GM19452 (cell line): ENCODE measurements around the gene ZNF343.
A peak's percentile ranks its signal among the peaks of the same experiment; 100 is the strongest.

Experiments
- ATAC-seq: cut with Tn5 transposase; IDR thresholded peaks from one replicate; pipeline ENCODE4 v1.9.1; 2021; ENCODE audit not compliant: unreplicated experiment

Gene ZNF343

DNA sequence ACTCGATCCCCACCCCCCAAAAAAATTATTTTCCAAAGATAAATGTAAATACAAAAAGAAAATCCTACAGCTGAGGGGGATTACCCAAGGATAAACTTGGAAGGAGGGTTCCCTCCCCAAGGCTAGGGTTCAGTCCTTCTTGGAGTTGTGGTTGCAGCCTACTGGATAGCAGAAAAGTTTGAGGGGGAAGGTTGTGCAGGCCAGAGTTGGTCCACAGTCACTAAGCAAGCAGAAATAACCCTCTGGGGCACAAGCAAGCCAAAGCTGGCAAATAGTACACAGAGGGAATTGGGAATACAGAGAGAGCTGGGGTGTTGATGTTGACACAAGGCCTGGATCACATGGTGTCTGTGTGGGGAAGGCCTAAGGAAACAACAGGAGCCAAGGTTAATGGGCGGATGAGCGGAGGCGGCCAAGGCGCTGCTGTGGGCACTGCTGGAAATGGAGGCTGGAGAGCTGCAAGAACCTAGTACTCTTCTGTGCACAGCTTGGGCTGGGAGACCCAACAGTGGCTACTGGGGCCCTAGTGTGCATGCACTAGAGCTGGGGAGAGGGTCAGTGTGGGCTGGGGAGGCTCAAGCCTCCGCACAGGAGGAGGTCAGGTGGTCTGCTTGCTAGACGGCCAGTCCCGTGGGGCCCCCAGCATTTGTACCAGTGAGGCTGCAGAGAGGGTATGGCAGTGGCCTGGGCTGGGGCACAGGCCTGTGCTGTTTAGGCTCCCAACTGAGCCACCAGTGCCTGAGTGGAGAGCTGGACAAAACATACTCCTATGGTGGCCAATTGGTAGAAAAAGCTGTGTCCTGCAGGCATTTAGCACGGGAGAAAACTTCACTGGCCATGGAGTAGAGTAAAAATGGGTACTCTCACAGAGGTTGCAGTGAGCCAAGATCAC lies 32.6 kb downstream of the ZNF343 start:
- ATAC-seq: no peak

DNA sequence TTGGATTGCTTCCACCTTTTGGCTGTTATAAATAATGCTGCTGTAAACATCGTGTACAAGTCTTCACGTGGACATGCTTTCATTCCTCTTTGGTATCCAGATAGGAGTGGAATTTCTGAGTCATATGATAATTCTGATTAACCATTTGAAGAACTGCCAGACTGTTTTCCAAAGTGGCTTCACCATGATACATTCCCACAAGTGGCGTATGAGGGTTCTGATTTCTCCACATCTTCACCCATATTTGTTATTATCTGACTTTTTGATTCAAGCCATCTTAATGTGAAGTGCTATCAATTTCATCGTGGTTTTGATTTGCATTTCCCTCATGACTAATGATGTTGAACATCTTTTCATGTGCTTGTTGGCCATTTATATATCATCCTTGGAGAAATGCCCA lies 35.2 kb downstream of the ZNF343 start:
- no peak for ATAC-seq

GRCh38 chr20:2470423-2471193 lies 38.1 kb downstream of the ZNF343 start, which contains the start of gene SNRPB:
Gene SNRPB (minus strand): TSS chr20:2470789. CDS start chr20:2470690, 99 bp downstream.
- ATAC-seq: peak; percentile 95

DNA sequence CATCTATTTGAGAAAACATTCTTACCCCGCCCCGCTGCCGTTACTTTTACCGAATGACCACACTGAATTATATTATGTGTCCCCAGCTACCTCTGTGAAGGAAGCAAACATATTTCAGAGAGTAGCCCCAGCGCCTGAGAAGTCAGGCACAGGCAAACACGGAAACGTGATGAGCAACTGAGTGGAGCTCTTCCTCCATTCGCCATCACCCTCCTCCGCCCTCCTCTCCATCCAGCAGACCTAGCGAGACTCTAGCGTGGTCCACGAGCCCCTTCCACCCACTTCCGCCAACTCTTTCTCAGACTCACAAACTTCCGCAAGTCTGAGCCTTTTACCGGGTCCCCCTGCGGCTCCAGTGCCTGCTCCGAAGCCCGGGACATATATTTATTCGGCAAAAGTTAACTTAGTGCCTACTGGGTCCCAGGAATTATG lies 38.7 kb downstream of the ZNF343 start:
- ATAC-seq: no peak

GRCh38 chr20:2468581-2469407 lies 39.9 kb downstream of the ZNF343 start:
- ATAC-seq: no peak

DNA sequence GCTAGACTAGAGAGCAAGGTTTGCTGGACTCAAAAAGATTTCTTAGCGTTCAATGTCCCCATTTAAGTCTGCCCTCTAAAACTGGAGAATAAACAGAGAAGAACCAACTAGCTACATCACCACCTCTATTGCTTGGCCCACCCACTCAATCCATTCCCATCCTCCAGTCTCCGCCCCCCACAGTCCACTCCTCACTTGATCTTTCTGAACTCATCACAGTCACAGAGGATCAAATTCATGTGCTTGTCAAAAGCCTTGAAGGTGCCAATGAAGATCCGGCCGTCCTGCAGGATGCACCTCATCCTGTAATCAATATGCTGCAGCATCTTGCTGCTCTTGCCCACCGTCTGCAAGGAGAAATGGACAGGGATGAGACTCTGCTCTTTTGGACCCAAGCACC lies 41.3 kb downstream of the ZNF343 start:
- ATAC-seq: no peak

GRCh38 chr20:2465100-2465499 lies 43.6 kb downstream of the ZNF343 start:
- ATAC-seq: no peak

- ATAC-seq: no peak
These were observed 44.9 kb downstream of the ZNF343 start for GRCh38 chr20:2463616-2464365.

GRCh38 chr20:2462484-2462883 lies 46.2 kb downstream of the ZNF343 start:
- ATAC-seq: no peak

GRCh38 chr20:2460752-2461424 lies 47.8 kb downstream of the ZNF343 start:
- no peak for ATAC-seq

DNA sequence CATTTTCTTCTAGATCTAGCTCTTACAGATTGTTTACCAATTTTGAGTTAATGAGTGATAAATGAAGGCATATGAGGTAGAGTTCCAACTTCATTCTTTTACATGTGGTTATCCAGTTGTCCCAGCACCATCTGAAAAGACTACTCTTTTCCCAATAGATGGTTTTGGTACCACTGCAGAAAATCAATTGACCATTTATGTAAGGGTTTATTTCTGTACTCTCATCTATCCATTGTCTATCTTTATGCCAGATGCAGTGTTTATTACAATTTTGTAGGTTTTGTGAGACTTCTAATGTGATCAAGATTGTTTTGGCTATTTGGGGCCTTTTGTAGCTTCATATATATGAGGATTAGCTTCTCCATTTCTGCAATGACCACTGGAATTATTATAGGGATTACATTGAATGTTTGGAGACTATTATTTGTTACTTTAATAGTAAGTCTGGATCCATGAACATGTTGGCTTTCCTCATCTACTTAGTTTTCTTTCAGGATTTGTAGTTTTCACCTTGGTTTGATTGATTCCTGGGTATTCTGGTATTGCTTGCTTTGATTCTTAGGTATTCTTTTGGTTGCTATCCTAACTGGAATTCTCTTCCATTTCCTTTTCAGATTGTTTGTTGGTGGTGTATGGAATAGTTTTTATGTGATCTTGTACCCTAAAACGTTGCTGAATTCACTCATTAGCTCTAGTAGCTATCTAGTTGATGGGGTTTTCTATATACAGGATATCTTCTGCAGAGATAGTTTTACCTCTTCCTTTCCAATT lies 48.5 kb downstream of the ZNF343 start:
- no peak for ATAC-seq

- no peak for ATAC-seq
These were observed 49.7 kb downstream of the ZNF343 start for GRCh38 chr20:2458919-2459499.

DNA sequence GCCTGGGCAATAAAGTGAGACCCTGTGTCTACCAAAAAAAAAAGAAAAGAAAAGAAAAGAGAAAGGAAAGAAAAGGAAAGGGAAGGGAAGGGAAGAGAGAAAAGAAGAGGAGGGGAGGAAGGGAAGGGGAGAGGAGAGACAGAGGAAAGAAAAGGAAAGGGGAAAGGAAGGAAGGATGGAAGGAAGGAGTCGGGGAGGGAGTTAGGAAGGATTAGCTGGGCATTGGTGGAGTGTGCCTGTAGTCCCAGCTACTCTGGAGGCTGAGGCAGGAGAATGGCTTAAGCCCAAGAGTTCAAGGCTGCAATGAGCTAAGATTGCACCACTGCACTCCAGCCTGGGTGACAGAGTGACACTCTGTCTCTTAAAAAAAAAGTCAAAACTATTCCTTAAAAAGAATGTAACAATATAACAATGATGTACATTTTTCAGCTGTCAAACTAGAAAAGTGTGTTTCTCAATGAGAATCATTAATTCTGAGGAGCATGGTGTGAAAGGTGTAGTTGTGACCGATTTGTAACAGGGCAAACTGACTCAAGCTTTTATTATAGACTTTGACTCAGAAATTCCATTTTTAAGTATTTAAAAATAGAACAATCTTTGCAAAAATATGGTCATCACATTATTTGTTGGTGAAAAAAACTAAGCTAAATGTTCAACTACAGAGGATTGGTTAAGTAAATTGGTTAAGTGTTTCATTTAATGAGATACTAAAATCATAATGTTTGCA lies 52.8 kb downstream of the ZNF343 start:
- no peak for ATAC-seq

- ATAC-seq: no peak
These were observed 54.9 kb downstream of the ZNF343 start for GRCh38 chr20:2453792-2454191.

DNA sequence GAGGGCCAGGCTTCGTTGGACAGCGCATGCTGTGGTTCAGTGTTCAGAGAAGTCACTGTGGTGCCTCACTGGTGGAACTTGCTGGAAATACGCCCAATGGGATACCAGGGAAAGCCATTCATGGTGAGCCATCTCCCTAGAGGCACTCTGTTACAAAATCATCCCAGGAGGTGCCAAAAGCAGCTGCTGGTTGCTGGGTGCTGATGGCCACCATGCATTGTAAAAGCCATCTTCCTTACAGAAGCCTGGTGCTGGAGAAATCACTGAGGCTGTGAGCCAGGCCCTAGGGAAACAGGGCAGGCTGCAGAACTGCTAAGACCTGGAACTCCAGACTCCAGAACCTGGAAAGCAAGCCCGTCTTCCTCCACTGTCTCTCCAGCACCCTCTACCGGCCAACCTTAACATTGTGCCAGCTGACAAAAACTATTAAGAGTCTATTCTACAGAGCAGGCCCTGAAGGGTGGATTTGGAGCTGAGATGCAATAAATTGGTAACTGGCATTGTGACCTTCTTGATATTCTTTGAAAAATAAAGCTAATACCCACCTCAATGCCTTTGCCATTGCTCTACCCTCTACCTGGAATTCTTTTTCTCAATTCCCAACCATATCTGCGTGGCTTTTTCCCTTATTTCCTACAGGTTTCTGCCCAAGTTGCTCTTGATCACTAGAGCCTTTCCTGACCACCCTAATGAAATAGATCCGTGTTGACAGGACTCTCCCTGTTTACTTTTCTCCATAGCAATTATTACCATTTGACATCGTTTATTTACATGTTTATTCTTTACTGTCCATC lies 56.6 kb downstream of the ZNF343 start:
- ATAC-seq: no peak

GRCh38 chr20:2451422-2451821 lies 57.3 kb downstream of the ZNF343 start:
- no peak for ATAC-seq

DNA sequence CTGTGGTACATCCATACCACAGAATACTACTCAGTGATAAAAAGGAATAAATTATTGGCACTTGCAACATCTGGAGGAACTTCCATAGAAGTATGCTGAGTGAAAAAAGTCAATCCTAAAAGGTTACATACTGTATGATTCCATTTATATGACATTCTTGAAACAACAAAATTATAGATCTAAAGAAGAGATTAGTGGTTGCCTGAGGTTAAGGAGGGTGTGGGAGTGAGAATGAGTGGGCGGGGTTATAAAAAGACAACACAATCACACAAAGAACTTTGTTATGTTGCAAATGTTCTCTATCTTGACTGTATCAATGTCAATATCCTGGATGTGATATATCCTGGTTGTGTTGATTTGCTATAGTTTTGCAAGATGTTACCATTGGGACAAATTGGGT lies 59.3 kb downstream of the ZNF343 start:
- no peak for ATAC-seq
